GM21529 (cell line): ENCODE results near the gene CFAP91.
A peak's percentile ranks its signal among the peaks of the same experiment; 100 is the strongest.

ENCODE experiments used
- ATAC-seq: cut with Tn5 transposase; IDR thresholded peaks from one replicate; pipeline ENCODE4 v1.9.1; 2021; ENCODE audit not compliant: unreplicated experiment

CFAP91 gene

DNA sequence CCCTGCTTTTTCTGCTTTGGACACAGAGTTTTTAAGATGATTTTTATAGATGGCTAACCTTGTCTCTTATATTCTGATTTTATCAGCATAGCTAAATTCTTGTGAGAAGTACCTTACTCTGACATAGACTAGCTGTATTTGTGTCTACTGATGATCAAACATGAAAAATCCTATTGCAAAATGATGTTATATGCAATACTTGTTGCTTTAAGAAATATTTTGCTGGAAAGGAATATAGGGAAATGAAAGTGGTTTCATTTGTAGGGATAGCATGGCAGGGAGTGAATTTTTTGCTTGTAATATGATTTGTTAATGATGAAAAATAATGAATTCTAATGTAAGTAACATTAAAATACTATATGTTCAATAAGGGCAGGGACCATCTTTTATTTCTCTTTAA lies 35.9 kb downstream of the CFAP91 start:
- no peak for ATAC-seq

DNA sequence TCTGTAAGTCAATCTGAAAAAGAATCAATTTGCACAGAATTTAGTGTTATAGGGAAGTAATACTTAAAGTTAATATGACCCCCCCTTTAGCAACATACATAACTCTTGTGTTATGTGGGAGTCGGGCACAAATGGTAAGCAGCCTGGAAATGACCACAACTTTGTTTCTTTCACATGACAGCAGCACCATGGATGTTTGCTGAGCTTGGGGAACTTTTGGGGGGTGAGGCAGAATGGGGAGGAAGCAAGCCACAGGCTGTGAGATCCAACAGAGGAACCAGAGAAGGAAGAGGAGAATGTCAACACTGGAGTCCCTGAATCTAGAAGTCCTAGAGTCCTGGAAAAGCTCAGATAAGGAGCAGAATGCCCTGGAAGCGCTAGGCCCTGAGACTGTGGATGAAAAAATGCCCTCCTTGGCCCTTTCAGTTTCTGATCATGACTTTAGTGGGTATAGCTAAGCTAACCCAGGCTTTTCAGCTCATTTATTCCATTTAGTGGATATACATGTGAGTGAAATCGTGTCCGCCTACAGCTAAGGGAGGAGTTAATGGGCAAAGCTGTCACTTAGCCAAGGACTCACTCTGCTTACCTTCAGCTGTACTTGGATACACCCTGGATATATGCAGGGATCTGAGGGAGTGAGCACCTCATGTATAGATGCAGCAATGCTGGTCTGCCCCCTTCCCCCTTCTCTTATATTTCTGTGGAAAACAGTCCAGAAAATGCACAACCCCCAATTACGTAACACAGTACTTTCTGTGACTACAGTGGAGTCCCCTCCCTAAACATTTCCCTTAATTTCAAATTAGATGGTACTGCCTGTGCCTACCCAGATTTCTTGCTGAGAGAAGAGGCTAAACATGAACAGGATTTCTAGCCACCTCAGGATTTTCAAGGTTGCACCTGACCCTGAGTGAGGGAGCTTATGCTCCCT lies 39.1 kb downstream of the CFAP91 start:
- no peak for ATAC-seq

DNA sequence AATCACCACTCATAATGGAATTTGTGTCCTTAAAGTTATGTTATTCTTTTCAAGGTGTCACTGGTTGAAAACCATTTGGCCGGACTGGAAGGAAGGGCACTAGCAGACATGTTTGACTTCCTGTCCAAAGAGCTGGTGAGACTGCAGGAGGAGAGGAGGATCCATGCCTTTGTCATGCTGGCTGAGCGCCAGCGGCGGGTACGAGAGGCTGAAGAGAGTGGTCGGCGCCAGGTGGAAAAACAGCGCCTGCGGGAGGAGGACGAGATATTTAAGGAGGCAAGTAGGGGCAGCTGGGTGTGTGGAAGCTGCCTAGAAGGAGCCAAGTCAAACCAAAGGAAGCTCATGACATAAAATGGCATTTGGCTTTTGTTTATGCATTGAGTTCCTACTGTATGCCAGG lies 41.1 kb downstream of the CFAP91 start:
- ATAC-seq: no peak

DNA sequence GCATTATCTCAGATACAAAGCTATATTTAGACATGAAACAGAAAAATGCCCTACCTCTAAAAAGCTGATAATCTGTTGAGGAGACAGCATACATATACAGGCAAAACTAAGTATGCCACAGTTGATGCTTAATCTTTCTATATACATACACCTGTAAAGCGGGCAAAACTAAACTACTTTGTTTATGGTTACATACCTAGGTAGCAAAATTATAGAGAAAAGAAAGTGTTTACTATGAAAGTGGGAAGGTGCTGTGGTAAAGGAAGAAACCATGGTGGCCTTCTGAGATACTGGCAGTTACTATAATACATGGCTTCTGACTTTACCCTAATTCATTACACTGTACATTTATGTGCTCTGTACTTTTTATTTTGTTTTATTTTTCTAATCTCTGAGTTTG lies 43.1 kb downstream of the CFAP91 start:
- ATAC-seq: peak; percentile 56

DNA sequence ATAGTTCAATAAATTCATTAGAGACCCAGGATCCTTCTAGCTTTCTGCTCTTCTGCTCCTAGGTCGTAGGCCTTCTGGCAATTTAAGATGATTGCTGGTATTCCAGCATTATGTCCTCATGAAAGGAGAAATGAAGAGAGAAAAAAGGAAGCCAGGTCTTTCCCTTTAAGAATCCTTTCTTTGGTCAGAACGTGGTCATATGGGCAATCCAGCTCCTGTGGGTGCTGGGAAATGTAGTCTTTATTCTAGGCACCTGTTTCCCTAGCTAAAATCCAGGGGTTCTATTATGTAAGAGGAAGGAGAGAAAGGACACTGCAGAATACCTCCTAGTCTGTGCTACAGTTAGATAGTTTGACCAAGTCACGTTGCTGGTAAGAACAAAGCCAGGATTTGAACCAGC lies 43.6 kb downstream of the CFAP91 start:
- ATAC-seq: no peak

DNA sequence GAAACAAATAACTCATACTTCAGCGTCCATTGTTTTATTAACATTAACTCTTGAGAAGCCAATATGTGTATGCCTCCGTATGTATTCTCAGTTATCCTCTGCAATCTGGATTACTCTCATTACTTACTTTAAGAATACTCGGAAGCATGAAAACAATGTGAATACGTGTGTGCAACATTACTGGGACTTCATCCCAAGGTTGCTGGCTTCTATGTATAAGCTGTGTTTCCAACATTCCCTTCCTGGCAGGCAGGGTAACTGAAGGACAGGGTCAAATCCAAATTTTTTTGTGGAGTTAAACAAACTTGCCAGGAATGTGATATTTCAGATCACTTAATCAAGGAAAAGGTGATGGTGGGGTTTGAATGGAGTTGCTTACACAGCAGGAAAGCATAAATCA lies 44.5 kb downstream of the CFAP91 start:
- no peak for ATAC-seq

DNA sequence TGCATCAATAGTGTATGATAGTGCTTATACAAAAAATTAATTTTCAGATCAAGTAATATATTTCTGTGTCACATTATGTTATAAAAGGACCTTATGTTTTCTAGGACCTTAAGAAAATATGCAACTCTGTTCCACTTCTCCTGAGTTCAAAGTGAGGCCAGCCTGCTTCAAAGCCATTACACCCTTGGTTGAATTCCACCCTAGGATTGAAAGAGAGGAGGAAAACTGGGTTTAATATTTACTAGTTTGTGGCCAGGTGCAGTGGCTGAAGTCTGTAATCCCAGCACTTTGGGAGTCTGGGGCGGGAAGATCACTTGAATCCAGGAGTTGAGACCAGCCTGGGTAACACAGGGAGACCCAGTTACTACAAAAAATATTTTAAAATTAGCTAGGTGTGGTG lies 46.2 kb downstream of the CFAP91 start:
- ATAC-seq: no peak

DNA sequence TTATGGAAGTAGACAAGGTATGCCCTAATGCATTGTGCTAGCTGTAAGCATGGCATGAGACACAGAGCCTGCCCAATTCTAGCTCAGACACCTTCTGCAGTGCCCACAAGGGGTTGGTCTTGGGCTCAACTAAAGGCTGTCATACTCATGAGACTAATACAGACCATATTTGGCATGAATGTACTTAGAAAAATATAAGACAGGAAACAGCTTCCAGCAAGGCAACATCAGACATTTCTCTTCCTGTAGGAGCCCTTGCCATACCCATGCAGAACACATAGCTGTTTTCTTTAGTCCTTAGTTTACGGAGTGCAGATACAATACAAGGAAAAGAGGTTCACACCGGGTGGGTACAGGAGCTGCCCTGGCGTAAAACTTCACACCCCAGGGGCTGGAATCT lies 48.6 kb downstream of the CFAP91 start:
- ATAC-seq: no peak
